GM19395 (cell line): ENCODE data around the gene UBE2O.

Experiments
- ATAC-seq: cut with Tn5 transposase; IDR thresholded peaks from one replicate; pipeline ENCODE4 v1.9.1; 2021; ENCODE audit warnings: mild to moderate bottlenecking, moderate library complexity; ENCODE audit not compliant: unreplicated experiment

The UBE2O gene

DNA sequence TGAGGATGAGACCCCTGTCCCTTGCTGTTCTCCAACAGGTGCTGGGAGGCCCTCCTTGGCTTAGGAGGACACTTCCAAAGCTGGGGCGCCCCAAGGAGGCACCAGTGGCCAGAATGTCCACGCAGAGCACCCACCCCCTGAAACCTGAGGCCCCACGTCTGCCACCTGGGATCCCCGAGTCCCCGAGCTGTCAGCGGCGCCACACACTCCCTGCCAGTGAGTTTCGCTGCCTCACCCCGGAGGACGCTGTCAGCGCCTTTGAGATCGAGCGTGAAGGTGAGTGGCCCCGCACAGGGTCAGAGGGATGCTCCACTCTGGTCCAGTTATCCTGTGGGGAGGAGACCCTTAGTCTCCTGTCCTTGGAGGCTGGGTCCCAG lies 15.7 kb upstream of the UBE2O start:
- no peak for ATAC-seq

DNA sequence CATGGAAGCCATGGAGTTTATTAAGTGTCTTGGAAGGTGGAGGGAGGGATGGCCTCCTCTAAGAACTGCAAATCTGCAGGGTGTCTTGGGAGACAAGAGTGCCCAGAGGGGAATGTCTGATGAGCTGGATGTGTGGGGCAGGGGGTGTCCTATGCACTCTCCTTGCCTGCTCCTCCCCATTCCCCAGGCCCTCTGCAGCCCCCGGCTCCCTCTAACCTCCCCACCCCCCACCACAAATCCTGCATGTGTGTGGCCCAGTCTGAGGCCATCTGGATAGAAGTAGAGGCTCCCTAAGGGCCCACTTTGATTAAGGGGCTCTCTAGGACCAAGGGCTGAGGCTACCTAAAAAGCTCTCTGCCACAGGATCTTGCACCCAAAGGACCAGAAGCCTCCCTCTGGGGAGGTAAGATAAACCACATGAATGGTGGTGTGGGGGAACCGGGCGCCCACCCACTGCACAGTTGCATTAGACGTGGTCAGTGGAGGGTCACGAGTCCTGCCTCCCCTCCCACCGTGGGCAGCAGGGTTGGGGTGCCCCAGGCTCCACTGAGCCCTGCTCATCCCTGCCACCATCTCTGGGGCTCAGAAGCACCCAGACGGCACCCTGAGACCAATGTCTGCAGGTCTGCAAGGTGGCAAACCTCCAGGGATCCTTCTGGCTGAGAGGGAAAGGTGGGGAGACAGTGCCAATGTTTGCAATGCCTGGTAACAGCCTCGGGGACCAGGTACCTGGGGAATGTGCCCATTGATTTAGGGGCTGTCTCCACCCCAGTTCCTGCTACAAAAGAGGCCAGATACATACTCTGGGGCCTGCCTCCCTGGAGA lies 15.1 kb upstream of the UBE2O start:
- no peak for ATAC-seq

DNA sequence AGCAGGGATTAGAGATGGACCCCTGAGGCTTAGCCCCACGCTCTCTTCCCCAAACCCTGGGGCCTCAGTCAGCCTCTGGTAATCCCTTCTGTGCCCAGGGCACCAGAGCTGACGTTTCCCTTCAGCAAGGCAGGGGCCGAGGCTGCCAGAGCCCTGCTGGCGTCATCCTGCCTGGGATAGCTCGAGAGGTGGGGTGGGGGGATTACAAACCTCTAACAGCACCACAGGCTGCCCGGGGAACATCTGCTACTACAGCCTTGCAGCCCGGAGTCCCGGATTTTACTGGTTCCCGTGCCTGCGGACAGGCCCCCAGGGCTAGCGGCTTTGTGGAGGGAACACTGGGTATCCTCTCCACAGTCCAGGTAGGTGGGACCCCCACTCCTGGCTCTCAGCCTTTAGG lies 14.4 kb upstream of the UBE2O start, which contains the start of gene AANAT:
Gene AANAT, plus strand, starts transcription at position 238 of the 400 bp plus-strand sequence. CDS start 1,144 bp downstream, outside the sequence.
- ATAC-seq: no peak

DNA sequence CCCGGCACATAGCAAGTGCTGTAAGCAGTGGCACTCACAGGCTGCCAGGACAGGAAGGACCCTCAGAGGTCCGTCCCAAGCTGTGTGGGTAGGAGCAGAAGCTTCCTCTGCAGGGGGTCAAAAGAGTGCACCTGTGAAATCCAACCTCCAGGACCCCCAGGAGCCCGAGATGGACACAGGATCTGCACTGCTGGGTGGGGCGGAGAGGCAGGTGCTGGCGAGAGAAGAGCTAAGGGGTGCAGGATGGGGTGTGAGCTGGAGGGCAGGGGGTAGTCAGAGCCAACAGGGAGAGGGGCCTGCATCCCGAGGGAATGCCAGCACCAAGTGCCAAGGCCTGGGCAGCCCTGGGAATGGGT lies 13.8 kb upstream of the UBE2O start:
- no peak for ATAC-seq

DNA sequence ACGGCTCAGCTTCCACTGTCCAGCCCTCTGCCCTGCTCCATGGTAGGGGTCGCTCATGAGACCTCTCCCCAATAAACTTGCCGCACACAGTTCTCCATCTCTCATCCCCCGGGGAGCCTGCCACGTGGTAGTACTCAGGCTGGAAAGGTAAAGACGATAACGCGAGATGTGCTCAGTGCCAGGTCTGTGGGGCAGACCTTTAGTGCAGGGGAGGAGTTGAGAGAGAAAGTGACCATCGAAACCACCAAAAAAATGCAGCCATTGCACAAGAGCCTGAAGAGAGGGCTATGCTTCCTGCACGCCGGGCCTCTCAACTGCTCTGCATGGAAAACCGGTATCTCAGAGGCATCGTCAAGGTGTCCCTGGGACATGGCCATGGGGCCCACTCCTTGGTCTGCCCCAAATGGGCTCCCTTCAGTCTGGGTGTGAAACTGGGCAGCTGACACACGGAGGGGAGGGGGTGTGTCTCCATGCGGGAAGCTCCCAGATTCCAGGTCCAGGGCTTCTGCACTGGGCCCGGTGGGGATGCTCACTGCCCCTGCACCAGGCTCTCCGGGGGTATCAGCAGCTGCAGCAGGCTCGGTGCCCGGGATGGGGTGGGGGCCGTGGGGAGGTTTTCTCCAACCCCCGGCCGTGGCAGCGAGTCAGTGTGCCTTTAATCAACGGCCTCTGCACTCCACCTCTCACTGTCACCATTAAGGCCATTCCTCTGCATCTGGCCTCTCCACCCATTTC lies 9.8 kb upstream of the UBE2O start:
- ATAC-seq: no peak

DNA sequence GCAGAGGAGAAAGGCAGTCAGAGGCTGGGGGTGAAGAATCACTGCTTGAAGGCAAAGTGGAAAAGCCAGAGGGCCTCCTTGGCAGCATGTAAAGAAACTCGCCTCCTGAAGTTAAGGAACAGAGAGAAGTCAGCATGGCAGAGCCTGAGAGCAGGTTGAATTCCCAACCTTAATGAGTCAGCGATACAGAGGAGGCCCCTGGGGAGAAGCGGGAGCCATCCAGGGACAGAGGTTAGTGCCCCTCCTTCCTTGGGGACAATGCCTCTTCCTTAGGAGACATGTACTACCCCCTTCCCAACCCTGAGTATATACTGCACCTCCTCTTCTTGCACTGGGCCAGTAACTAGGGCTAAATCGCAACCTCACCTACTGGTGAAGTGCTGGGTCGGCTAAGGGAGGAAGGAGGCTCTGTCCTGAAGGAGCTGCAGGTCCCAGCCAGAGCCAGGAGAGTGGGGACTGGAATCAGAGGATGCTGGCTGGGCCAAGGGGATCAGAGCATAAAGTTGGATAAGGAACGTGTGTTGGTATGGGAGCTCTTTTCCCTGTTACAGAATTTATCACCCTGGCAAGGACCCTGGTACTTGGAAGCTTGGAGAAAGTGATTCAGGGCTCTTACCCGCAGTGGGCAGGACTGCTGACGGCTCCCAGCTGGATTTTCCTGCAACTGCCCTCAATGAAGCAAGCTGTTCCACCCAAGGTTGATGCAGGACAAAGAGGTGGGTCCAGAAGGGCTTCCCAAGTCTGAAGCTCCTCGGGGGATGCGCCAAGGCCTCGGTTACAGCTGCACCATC lies 9.0 kb upstream of the UBE2O start:
- no peak for ATAC-seq

DNA sequence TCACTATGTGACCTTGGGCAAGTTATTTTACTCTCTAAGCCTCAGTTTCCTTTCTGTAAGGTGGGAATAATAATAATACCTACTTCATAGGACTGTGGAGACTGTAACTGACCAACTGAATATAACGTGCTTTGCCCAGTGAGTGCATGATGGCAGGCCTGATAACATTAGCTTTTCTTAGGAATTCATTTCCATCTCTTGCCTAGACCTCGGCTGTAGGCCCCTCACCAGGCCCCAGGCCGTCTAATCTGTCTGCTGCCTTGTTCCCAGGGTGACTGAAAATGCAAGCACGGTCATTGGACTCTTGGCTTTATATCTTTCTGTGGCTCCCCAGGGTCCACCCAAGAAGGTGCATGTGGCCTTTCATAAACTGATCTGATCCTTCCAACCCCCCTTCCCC lies 6.7 kb upstream of the UBE2O start:
- no peak for ATAC-seq

DNA sequence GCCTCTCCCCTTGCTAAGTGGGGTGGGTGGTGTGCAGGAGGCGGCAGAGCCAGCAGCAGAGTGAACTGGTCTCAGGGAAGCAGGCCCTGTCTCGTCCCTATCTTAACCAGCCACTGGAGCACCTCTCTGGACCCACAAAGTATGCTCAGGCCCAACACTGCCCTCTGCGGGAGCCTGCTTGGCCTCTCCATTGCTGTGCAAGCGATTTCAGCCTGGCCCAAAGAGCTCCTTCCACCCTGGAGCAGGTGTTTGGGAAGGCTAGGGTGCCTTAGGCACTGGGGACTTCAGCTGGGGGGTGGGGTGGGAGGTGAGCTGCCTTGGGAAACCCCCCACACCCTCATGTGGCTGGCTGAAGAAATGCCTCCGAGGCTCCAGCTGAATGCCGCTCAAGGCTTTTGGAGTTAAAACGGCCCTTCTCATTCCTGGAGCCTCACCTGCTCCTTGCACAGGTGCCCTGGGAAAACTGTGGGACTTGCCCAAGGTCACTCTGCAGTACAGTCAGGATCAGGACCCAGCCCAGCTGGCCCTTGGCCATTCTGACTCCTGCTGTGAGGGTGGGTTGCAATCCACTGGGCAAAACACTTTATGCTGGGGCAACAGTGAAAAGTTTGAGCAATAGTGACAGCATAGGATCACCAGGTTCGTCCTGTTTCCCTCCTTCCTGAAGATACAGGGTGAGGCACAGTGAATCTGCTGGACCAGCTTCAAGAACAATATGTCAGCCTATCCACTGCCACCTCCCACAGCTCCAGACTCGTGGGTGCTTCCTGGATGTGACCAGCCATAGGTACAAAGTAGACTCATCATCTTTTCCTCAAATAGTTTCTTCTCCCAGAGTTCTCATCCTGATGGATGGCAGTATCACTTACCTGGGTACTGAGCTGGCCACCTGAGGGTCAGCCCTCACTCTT lies 5.9 kb upstream of the UBE2O start:
- ATAC-seq: no peak

DNA sequence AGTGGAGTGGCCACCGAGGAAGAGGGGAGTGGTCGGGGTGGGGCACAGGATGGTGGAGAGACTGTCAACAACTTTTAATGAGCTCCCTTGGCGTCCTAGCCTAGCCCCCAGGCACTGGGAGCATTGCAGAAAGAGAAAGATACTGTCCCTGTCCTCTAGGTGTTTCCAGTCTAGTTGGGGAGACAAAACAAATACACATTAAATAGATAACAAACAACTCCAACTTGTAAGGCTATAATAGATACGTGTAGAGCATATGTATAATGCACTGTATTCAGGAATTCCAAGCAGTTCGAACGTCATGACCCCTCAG lies 435 bp upstream of the UBE2O start:
- no peak for ATAC-seq

DNA sequence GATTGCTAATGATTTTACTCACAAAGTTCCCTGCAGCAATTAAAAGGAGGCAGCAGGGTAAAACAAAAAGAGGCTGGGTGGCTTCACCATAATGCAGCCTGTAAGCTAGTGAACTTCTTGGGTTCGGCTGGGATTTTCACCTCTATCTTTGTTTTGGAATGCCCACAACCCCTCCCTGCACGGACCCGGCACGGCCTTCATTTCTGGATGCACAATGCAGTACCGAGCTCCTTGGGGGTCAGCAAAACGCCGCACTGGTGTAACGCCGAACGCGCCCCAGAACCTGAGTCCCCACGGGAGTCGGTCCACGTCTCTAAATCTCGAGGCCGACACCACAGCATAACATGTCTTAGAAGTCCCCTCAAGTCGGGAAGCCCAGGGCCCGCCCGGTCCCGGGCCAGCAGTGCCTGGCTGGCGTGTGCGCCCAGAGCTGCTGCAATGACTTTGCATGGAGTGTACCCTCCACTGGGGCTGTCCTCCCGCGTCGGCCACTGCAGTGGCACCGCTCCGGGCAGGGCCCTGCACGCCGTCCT lies 759 bp downstream of the UBE2O start:
- peak; percentile 6 for ATAC-seq

DNA sequence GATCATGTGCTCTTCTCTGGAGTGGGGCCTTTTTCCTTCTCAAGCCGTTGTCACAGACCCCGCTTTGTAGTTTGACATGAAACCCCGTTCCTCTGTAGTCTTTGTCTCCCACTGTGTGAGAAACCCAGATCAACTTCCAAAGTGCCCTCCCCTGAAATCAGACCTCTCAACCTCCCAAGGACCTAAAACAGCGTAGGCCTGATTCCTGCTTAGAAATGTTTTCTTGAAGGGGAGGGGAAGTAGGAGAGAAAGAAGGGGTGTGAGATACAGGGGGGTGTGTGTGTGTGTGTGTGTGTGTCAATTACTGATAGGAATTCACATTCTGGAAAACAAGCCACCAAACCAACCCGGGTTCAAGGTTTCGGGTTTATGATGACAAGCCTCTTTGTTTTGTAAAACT lies 1.4 kb downstream of the UBE2O start:
- ATAC-seq: no peak

DNA sequence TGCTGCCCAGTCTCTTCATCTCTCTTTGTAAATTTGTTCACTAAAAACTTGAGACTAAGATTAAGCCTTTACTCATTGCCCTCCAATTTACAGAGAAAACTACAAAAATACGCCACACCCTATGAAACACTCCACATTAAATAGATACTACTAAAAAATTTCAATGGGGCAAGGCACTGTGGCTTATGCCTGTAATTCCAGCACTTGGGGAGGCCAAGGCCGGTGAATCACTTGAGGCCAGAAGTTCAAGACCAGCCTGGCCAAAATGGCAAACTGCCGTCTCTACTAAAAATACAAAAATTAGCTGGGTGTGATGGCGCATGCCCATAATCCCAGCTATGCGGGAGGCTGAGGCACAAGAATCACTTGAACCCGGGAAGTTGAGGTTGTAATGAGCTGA lies 3.8 kb downstream of the UBE2O start:
- ATAC-seq: no peak

DNA sequence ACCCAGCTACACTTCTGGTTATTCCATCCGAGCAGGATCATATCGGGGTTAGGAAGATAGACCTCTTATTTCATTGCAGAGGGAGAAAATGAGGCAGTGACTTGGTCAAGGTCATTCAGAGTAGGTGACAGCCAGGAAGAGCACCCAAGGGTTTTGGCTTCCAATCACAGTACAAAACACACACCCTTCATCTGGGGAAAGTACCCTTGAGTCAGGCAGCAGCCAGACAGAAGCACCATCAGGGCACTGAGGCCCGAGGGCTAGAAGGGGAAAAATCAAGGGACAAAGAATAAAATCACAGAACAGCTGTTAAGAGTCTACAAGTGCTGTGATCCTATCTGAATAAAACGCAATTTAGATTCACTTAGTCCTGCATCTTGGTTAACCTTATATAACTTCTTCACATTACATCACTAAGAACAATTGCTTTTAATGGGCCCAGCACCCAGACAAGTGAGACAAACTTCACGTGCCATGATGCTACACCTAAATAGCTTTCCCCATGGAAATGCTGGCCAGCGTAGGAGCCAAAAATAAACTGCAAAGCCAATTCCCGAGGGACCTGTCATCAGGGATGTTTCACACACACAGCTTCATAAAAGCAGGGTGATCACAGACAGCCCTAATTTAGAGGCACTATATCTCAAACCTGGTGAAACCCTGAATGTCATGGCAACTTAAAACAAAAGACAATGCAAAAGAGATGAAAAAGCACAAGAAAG lies 4.9 kb downstream of the UBE2O start:
- no peak for ATAC-seq

DNA sequence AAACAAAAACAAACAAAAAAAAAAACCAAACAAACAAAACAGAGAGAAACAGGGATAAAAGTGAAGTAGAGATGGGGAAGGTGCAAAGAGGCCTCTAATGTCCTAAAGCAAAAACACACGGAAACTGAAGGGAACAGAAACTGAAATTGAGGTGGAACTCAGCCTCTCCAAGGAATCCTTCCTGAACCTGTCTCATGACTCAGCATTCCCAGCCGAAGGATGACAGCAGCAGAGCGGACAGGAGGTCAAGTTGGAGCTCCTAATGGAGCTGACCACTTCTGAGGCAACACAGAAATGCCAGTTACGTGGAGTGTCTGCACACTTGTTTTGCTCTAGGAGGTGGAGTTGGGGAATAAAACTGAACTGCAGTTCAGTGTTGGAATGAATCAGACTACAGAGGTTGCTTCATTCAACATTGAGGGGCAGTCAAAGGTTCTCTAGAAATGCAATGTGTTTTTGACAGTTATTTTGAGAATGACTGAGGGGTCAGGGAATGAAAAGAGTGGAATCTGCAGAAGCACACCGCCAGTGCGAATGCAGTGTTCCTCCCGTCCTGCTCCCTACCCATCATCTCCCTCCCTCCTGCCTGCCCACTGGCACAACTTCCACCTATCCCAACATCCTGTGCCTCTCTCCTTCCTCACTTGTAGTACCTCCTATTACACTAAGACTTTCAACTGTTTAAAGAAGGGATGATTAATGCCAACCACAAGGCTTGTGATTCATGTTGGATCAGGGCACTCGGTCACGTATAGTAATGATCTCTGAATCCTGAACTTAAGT lies 6.3 kb downstream of the UBE2O start:
- no peak for ATAC-seq

DNA sequence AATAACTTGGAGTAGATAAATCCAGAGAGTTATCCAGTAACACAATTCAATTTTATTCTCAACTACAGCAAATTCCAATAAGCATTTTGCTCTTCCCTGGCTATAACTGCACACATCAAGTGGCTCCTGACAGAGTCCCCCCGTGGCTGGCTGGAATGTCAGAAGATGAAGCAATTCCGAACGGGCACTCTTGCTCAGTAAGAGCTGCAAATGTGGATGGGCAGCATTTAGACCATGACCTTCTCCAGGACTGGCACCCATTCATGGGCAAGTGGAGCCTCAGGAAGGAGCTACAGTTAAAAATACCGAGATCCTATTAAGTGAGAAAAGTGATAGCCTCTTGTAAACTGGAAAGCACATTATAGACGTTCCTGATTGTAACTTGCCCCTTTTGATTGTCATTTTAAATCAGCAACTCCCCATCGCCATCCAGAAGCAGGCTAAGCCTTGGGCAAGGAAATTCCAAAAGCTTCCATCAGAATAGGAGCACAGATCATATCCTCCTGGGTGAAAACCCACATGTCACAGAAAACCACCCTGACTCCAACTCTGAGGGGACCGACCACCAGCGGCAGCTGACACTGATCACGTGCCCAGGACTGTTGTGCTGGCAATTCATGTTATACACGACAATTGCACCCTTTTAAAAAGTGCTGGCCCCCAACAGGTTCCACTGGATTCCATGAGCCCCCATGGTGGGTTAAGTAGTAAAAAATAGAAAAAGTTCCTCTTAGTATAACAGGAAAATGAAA lies 7.1 kb downstream of the UBE2O start:
- no peak for ATAC-seq

DNA sequence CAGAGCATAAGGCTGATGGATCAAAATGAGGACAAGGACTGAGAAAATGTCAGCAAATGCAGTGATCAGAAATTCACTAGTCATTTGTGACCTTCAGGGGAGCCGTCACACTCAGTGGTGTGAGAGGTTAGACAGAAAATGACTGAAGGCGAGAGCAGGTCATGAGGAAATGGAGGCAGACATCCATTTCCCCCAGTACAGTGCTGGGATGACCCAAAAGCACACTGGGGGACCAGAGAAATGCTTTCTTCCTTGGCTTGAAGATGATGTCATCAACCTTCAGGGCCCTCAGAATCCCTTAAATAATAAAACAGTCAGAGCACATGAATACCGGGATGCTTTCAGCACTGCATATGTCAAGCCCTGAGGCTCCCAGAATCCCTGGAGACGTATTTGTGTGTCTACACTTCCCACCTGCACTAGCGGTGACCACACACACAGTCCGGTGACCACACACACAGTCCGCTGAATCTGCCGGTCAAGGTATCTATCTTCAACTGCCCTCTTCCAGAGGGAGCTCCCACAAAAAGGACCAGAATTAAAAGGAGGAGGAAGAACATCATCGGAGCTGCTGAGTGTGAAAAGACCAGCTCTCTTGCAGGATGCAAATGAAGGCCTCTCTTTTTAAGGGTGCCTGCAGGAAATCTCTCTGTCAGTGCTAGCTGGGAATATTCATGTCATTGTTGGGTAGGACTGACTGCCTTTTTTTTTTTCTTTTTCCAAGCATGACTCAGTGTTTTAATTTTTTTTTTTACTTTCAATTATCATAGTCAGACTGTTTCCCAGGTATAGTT lies 8.2 kb downstream of the UBE2O start:
- ATAC-seq: no peak
